ENCODE measurements around the gene MEAF6. TPM values are rescaled to one million over a fixed set of nuclear protein-coding genes. Genes with fewer than 3 reads are reported as not detected.

The MEAF6 gene
- polyA plus RNA-seq, 10 donors = 38.4 to 52.0 (median 45.8) TPM

DNA sequence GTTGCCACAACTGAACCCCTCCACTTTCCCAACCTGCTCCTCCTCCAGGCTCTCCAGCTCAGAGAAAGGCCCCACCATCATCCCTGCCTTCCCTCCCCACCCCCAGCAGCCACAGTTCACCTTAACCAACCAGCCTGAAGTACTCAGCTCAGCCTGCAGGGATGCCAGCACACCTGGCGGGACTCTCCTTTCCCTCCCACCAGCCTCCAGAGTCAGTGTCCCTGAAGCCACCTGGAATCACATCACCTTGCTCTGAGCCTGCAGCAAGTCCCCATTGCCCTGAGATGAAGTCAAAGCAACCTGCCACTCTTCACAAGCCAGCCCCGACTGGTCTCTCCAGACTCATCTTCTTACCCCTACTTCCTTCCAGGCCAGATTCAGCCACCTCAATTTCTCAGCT is 66.4 kb downstream of the MEAF6 start:
- DNase-seq = no peak

DNA sequence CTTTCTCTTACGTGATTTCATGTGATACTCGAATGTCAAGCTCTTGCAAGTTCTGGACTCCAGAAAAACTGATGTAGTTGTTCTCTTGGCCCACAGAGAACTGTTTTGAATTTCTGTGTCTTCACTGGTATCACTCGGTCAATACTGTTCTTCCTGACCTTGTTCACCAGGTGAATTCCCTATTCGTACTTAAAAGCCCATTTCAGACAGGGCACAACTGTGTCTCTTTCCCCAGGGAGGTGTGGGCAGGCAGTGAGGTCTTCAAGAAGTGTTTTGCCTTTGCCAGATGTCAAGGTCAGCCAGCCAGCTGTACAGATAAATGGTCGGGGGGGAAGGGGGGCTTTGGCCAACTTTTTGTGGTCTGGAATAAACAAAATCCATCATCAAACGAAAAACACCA is 67.7 kb downstream of the MEAF6 start:
- no peak for DNase-seq

DNA sequence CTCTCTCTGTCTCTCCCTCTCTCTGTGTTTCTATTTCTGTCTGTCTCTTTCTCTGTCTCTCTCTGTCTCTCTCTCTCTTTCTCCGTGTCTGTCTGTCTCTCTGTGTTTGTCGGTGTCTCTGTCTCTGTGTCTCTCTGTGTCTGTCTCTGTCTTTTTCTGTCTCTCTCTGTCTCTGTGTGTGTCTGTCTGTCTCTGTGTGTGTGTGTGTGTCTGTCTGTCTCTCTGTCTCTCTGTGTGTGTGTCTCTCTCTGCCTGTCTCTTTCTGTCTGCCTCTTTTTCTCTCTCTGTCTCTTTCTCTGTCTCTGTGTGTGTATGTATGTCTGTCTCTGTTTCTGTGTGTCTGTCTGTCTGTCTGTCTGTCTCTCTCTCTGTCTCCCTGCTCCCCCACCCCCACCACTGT is 71.9 kb downstream of the MEAF6 start:
- DNase-seq = no peak

Other genes with a start within 250 kb of the MEAF6 start
- 1 to 10 TPM in 8 of 10 donors, under 1 TPM in 2; 0.35 to 2.3 (median 1.2) TPM for gene ZC3H12A, start 40.2 kb downstream of the MEAF6 start, polyA plus RNA-seq (ENCODE audit: insufficient read length in 10 of 10)
- 1 to 10 TPM; 6.9 to 9.6 (median 8.4) TPM for gene SNIP1, start 39.5 kb upstream of the MEAF6 start, polyA plus RNA-seq (ENCODE audit: insufficient read length in 10 of 10)
- 10 to 100 TPM in 6 of 10 donors, 1 to 10 TPM in 4; 5.5 to 16.1 (median 10.6) TPM for gene DNALI1, start 42.2 kb upstream of the MEAF6 start, polyA plus RNA-seq (ENCODE audit: insufficient read length in 10 of 10)
- gene GNL2, start 81.2 kb upstream of the MEAF6 start, polyA plus RNA-seq (ENCODE audit: insufficient read length in 10 of 10) = 10 to 100 TPM; 45.9 to 60.8 (median 52.1) TPM
- 1 to 10 TPM in 2 of 10 donors, under 1 TPM in 3, not detected in 5; 0.09 to 2.8 (median 0.16) TPM for gene RSPO1, start 120.1 kb upstream of the MEAF6 start, polyA plus RNA-seq (ENCODE audit: insufficient read length in 10 of 10)
- gene CDCA8, start 177.8 kb upstream of the MEAF6 start, polyA plus RNA-seq (ENCODE audit: insufficient read length in 10 of 10) = 10 to 100 TPM in 5 of 10 donors, 1 to 10 TPM in 5; 5.7 to 15.7 (median 9.7) TPM

Measured in muscle of back (tissue), 11 donors.